Calu3 (cell line): Measurements from ENCODE around the gene RAMP3. TPM values are rescaled to one million over a fixed set of nuclear protein-coding genes. Genes with fewer than 3 reads are reported as not detected.

Source experiments
- BruUV-seq: library from RNA; stranded (reverse); fragments of 400-500 nt; replicated peaks from 2 replicates; lab custom pipeline; 2021; lab: Mats Ljungman, UMichigan
- CTCF ChIA-PET: fragments of 300-600 bp; sonication (Branson Sonifier 250); formaldehyde crosslinking; loops from one replicate; lab custom pipeline; 2022; ENCODE audit warnings: antibody characterized with exemption; lab: Charles Lee
- DNase-seq: peaks from one replicate; pipeline ENCODE4 v3.0.0; 2022
- H3K27ac Mint-ChIP-seq: one replicate; pipeline ENCODE4 v1.8.0; 2022; ENCODE audit warnings: mixed read lengths; ENCODE audit not compliant: unreplicated experiment
- H3K27me3 Mint-ChIP-seq: one replicate; pipeline ENCODE4 v1.8.0; 2022; ENCODE audit warnings: mixed read lengths; ENCODE audit not compliant: unreplicated experiment
- H3K36me3 Mint-ChIP-seq: one replicate; pipeline ENCODE4 v1.8.0; 2022; ENCODE audit warnings: mild to moderate bottlenecking, moderate library complexity, mixed read lengths; ENCODE audit not compliant: insufficient read depth, unreplicated experiment
- H3K4me1 Mint-ChIP-seq: one replicate; pipeline ENCODE4 v1.8.0; 2022; ENCODE audit warnings: mild to moderate bottlenecking, low read depth, mixed read lengths; ENCODE audit not compliant: unreplicated experiment
- H3K4me3 Mint-ChIP-seq: one replicate; pipeline ENCODE4 v1.8.0; 2022; ENCODE audit warnings: mild to moderate bottlenecking, low read depth, moderate library complexity, mixed read lengths; ENCODE audit not compliant: unreplicated experiment
- H3K9me3 Mint-ChIP-seq: one replicate; pipeline ENCODE4 v1.8.0; 2022; ENCODE audit warnings: low read depth, mixed read lengths; ENCODE audit not compliant: unreplicated experiment
- intact Hi-C: fragments of 100-400 bp; cut with micrococcal nuclease; formaldehyde crosslinking; loops from one replicate; pipeline ENCODE4 v1.10.0; 2022; ENCODE audit not compliant: unreplicated experiment
- total RNA-seq: library from RNA; stranded (reverse); gene quantifications from 2 replicates; pipeline ENCODE4 v1.2.3, GENCODE V29; 2022
- TF ChIP-seq, protein P1 (sequence below): fragments of 200-600 bp; IDR thresholded peaks from one replicate; pipeline ENCODE4 v1.8.0; 2022; ENCODE audit warnings: antibody characterized with exemption; ENCODE audit not compliant: unreplicated experiment

RAMP3 gene
- total RNA-seq, 1 experiment from 2014 or later, result not detected

DNA sequence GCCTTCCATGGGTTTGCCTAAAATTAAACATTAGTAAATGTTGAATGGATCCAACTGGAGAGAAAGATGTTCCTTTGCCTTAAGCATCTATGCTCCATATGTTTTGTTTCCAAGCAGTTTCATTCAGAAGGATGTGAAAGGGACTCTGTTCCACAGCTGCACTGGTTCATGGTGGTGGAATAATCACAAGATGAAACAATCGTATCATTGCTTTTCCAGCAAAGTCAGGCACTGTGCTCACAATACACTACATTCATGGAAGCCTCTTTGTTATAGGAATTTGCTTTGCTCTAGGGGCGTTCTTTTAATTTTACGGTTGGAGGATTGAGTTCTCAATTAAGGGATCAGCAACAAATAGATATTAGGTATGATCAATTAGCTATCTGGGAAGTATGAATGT lies 33.8 kb downstream of the RAMP3 start:
- Mint-ChIP-seq H3K27me3 (peaks cover 89% of the 10 kb centered on the region), H3K4me1 (no peaks in the 10 kb centered on the region), H3K36me3 (no peaks in the 10 kb centered on the region), H3K4me3 (no peak overlapping the region), H3K27ac (no peak overlapping the region), H3K9me3 (no peaks in the 10 kb centered on the region)
- TF ChIP-seq, protein P1, sequence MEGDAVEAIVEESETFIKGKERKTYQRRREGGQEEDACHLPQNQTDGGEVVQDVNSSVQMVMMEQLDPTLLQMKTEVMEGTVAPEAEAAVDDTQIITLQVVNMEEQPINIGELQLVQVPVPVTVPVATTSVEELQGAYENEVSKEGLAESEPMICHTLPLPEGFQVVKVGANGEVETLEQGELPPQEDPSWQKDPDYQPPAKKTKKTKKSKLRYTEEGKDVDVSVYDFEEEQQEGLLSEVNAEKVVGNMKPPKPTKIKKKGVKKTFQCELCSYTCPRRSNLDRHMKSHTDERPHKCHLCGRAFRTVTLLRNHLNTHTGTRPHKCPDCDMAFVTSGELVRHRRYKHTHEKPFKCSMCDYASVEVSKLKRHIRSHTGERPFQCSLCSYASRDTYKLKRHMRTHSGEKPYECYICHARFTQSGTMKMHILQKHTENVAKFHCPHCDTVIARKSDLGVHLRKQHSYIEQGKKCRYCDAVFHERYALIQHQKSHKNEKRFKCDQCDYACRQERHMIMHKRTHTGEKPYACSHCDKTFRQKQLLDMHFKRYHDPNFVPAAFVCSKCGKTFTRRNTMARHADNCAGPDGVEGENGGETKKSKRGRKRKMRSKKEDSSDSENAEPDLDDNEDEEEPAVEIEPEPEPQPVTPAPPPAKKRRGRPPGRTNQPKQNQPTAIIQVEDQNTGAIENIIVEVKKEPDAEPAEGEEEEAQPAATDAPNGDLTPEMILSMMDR, result no peak
- no peak for DNase-seq
- BruUV-seq, result no TSS peak
- CTCF ChIA-PET, result no interaction called here
- intact Hi-C loops, result no loop called here

DNA sequence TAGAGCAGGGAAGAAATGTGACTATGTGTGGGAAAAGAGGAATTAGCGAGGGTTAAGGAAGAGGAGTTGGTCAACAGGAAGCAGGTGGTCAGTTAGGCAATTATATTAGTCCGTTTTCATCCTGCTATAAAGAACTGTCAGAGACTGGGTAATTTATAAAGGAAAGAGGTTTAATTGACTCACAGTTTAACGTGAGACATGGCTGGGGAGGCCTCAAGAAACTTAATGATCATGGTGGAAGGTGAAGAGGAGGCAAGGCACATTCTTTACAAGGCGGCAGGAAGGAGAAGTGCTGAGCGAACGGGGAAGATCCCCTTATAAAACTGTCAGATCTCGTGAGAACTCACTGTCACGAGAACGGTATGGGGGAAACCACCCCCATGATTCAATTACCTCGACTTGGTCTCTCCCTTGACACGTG lies 35.0 kb downstream of the RAMP3 start:
- Mint-ChIP-seq H3K4me3 (no peak overlapping the region), H3K9me3 (no peaks in the 10 kb centered on the region), H3K36me3 (no peaks in the 10 kb centered on the region), H3K4me1 (no peaks in the 10 kb centered on the region), H3K27ac (no peak overlapping the region), H3K27me3 (peaks cover 89% of the 10 kb centered on the region)
- CTCF ChIA-PET, result no interaction called here
- no TSS peak for BruUV-seq
- intact Hi-C loops, result no loop called here
- TF ChIP-seq, protein P1, result no peak
- DNase-seq, result no peak

GRCh38 chr7:45193828-45194227 lies 36.2 kb downstream of the RAMP3 start:
- no peak overlapping the region for H3K4me3 Mint-ChIP-seq
- TF ChIP-seq, protein P1, result no peak
- no TSS peak for BruUV-seq
- no peaks in the 10 kb centered on the region for H3K9me3 Mint-ChIP-seq
- H3K27ac Mint-ChIP-seq, result no peak overlapping the region
- H3K27me3 Mint-ChIP-seq, result peaks cover 96% of the 10 kb centered on the region
- H3K36me3 Mint-ChIP-seq, result no peaks in the 10 kb centered on the region
- CTCF ChIA-PET, result interaction anchor here (0.6 to 0.7 kb wide), 2 partner anchors 19 to 98 kb away, joined by 3 to 4 read pairs; no protein-coding TSS in a partner anchor
- H3K4me1 Mint-ChIP-seq, result no peaks in the 10 kb centered on the region
- no peak for DNase-seq
- intact Hi-C loops, result no loop called here

- BruUV-seq, result no TSS peak
- Mint-ChIP-seq H3K4me3 (no peak overlapping the region), H3K27me3 (peaks cover 100% of the 10 kb centered on the region), H3K36me3 (no peaks in the 10 kb centered on the region), H3K27ac (no peak overlapping the region), H3K4me1 (no peaks in the 10 kb centered on the region), H3K9me3 (no peaks in the 10 kb centered on the region)
- CTCF ChIA-PET, result interaction anchor here (0.8 kb wide), 1 partner anchor 617 kb away, joined by 3 read pairs; no protein-coding TSS in a partner anchor
- TF ChIP-seq, protein P1, result no peak
- no peak for DNase-seq
- intact Hi-C loops, result no loop called here
Observed at GRCh38 chr7:45196374-45196773, 38.8 kb downstream of the RAMP3 start.
